Loucy (cell line): Measurements from ENCODE around the gene C7.

Experiments used
- EZH2phosphoT487 ChIP-seq: fragments of 200-600 bp; IDR thresholded peaks from 2 replicates; pipeline ENCODE4 v1.6.1; 2018; ENCODE audit warnings: antibody characterized with exemption, mild to moderate bottlenecking, moderate library complexity, borderline replicate concordance
- TF ChIP-seq, protein P1 (sequence below): fragments of 200-600 bp; sonication (generic); conservative IDR thresholded peaks from 2 replicates; pipeline ENCODE4 v1.5.1; 2014; ENCODE audit warnings: mild to moderate bottlenecking, antibody characterized with exemption, low read length

DNA sequence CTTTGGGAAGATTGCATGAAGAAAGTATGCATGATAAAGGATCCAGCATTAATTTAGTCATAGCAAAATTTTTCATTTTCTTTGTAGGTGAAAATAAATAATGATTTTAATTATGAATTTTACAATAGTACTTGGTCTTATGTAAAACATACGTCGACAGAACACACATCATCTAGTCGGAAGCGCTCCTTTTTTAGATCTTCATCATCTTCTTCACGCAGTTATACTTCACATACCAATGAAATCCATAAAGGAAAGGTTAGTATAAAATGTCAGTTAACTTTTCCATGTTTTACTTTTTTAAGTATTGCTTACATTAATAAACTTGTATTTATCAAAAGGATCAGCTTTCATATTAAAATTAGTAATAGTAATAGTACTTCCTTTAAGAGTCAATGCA, 35.8 kb downstream of the C7 start:
- TF ChIP-seq, protein P1, sequence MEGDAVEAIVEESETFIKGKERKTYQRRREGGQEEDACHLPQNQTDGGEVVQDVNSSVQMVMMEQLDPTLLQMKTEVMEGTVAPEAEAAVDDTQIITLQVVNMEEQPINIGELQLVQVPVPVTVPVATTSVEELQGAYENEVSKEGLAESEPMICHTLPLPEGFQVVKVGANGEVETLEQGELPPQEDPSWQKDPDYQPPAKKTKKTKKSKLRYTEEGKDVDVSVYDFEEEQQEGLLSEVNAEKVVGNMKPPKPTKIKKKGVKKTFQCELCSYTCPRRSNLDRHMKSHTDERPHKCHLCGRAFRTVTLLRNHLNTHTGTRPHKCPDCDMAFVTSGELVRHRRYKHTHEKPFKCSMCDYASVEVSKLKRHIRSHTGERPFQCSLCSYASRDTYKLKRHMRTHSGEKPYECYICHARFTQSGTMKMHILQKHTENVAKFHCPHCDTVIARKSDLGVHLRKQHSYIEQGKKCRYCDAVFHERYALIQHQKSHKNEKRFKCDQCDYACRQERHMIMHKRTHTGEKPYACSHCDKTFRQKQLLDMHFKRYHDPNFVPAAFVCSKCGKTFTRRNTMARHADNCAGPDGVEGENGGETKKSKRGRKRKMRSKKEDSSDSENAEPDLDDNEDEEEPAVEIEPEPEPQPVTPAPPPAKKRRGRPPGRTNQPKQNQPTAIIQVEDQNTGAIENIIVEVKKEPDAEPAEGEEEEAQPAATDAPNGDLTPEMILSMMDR, result no peak
- no peak for TF ChIP-seq EZH2phosphoT487
